ENCODE data around the gene ARHGAP10. TPM values are rescaled to one million over a fixed set of nuclear protein-coding genes. Genes with fewer than 3 reads are reported as not detected.

ARHGAP10 gene
- total RNA-seq, 3 donors from 2014 or later (not counting 1 experiment from before 2014, with no cell fraction given): 13.9 to 28.7 (median 23.2) TPM

DNA sequence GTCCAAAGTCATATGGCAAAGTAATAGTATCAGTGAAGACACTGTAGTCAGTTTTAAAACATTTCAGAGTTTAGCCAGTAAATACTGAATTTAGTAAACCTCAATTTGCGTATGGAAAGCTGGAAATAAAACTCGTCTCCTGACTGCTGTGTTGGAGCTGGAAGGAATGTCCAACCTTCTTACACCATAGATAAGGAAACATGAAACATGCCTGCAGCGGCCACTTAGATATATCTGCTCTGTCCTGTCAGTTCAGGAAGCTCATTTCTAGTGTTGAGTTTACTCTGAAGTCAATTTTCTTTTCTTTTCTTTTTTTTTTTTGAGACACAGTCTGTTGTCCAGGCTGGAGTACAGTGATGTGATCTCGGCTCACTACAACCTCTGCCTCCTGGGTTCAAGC is 21.2 kb downstream of the ARHGAP10 start:
- no peaks in the 10 kb centered on the region for H3K27me3 Mint-ChIP-seq (ENCODE audit: low read depth in 2 of 2)
- no peak overlapping the region for H3K4me3 Mint-ChIP-seq
- Histone ChIP-seq H3K27me3 (ENCODE audit: control insufficient read depth, insufficient read depth, low read length) (no peaks in the 10 kb centered on the region), H3K4me1 (ENCODE audit: control insufficient read depth, insufficient read depth, low read length) (no peaks in the 10 kb centered on the region), H3K27ac (ENCODE audit: low read length) (no peak overlapping the region), H3K36me3 (ENCODE audit: control insufficient read depth, insufficient read depth, low read length) (no peaks in the 10 kb centered on the region), H3K9me3 (ENCODE audit: control insufficient read depth, insufficient read depth, low read length) (no peaks in the 10 kb centered on the region), H3K4me3 (ENCODE audit: low read length) (no peak overlapping the region)
- no peak for TF ChIP-seq CTCF (IDR thresholded peaks at IDR 0.05)
- no peaks in the 10 kb centered on the region for H3K9me3 Mint-ChIP-seq
- H3K27ac Mint-ChIP-seq: no peak overlapping the region
- H3K36me3 Mint-ChIP-seq: no peaks in the 10 kb centered on the region
- peaks cover 21 to 35% of the 10 kb centered on the region in 2 donors for H3K4me1 Mint-ChIP-seq
- 100% methylated on average over 4 of the region's 4 CpGs for WGBS (ENCODE audit: insufficient coverage)
- ATAC-seq (no peak), DNase-seq (no peak)
- intact Hi-C loops (cut with micrococcal nuclease): no loop called here

DNA sequence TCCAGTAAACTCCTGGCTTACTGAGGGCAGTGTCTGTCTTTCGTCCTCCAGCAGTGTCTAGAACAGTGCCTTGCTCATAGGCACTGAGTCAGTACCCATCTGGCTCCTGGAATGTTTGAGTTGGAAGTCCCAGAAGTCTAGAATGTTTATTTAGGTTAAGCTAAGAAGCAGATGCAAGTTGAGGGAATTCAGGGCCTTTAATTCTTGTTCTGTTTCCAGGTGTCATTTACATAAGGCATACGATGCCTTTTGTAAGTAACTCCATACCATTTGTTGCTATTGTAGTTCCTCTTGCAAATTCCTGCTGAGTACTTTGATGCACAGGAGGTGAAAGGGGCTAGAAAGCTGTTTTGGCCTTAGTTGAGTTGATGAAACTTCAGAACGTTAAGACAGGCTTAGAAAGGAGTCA is 22.2 kb downstream of the ARHGAP10 start:
- TF ChIP-seq CTCF (IDR thresholded peaks at IDR 0.05): no peak
- Histone ChIP-seq H3K27ac (ENCODE audit: low read length) (no peak overlapping the region), H3K36me3 (ENCODE audit: control insufficient read depth, insufficient read depth, low read length) (no peaks in the 10 kb centered on the region), H3K4me3 (ENCODE audit: low read length) (no peak overlapping the region), H3K27me3 (ENCODE audit: control insufficient read depth, insufficient read depth, low read length) (no peaks in the 10 kb centered on the region), H3K9me3 (ENCODE audit: control insufficient read depth, insufficient read depth, low read length) (no peaks in the 10 kb centered on the region), H3K4me1 (ENCODE audit: control insufficient read depth, insufficient read depth, low read length) (no peaks in the 10 kb centered on the region)
- no peak overlapping the region for H3K4me3 Mint-ChIP-seq
- no peaks in the 10 kb centered on the region for H3K36me3 Mint-ChIP-seq
- no peaks in the 10 kb centered on the region for H3K9me3 Mint-ChIP-seq
- no peak overlapping the region for H3K27ac Mint-ChIP-seq
- intact Hi-C loops (cut with micrococcal nuclease): no loop called here
- ATAC-seq (no peak), DNase-seq (no peak)
- no peaks in the 10 kb centered on the region for H3K27me3 Mint-ChIP-seq (ENCODE audit: low read depth in 2 of 2)
- WGBS (ENCODE audit: insufficient coverage): 94% methylated on average over 3 of the region's 3 CpGs
- peaks cover 16 to 30% of the 10 kb centered on the region in 2 donors for H3K4me1 Mint-ChIP-seq

GRCh38 chr4:147755561-147756295 is 23.8 kb downstream of the ARHGAP10 start:
- H3K27me3 Mint-ChIP-seq (ENCODE audit: low read depth in 2 of 2): no peaks in the 10 kb centered on the region
- intact Hi-C loops (cut with micrococcal nuclease): no loop called here
- no peaks in the 10 kb centered on the region for H3K9me3 Mint-ChIP-seq
- 71% methylated on average over 2 of the region's 3 CpGs for WGBS (ENCODE audit: insufficient coverage)
- no peak overlapping the region for H3K4me3 Mint-ChIP-seq
- no peaks in the 10 kb centered on the region for H3K9me3 ChIP-seq (ENCODE audit: control insufficient read depth, insufficient read depth, low read length)
- no peak overlapping the region for H3K4me3 ChIP-seq (ENCODE audit: low read length)
- H3K36me3 Mint-ChIP-seq: no peaks in the 10 kb centered on the region
- TF ChIP-seq CTCF (IDR thresholded peaks at IDR 0.05): no peak
- H3K27me3 ChIP-seq (ENCODE audit: control insufficient read depth, insufficient read depth, low read length): no peaks in the 10 kb centered on the region
- H3K27ac Mint-ChIP-seq: no peak overlapping the region
- peaks cover 24 to 33% of the 10 kb centered on the region in 2 donors for H3K4me1 Mint-ChIP-seq
- no peaks in the 10 kb centered on the region for H3K4me1 ChIP-seq (ENCODE audit: control insufficient read depth, insufficient read depth, low read length)
- no peak overlapping the region for H3K27ac ChIP-seq (ENCODE audit: low read length)
- ATAC-seq (no peak), DNase-seq (no peak)
- no peaks in the 10 kb centered on the region for H3K36me3 ChIP-seq (ENCODE audit: control insufficient read depth, insufficient read depth, low read length)

GRCh38 chr4:147756417-147756816 is 24.5 kb downstream of the ARHGAP10 start:
- intact Hi-C loops (cut with micrococcal nuclease): no loop called here
- no peak for TF ChIP-seq CTCF (IDR thresholded peaks at IDR 0.05)
- H3K27me3 Mint-ChIP-seq (ENCODE audit: low read depth in 2 of 2): no peaks in the 10 kb centered on the region
- H3K9me3 ChIP-seq (ENCODE audit: control insufficient read depth, insufficient read depth, low read length): no peaks in the 10 kb centered on the region
- H3K4me3 Mint-ChIP-seq: no peak overlapping the region
- no peaks in the 10 kb centered on the region for H3K27me3 ChIP-seq (ENCODE audit: control insufficient read depth, insufficient read depth, low read length)
- no peaks in the 10 kb centered on the region for H3K36me3 ChIP-seq (ENCODE audit: control insufficient read depth, insufficient read depth, low read length)
- ATAC-seq (no peak), DNase-seq (no peak)
- no peaks in the 10 kb centered on the region for H3K4me1 ChIP-seq (ENCODE audit: control insufficient read depth, insufficient read depth, low read length)
- H3K27ac ChIP-seq (ENCODE audit: low read length): no peak overlapping the region
- H3K36me3 Mint-ChIP-seq: no peaks in the 10 kb centered on the region
- H3K4me3 ChIP-seq (ENCODE audit: low read length): no peak overlapping the region
- WGBS (ENCODE audit: insufficient coverage): 100% methylated on average over 1 of the region's 1 CpG
- H3K9me3 Mint-ChIP-seq: no peaks in the 10 kb centered on the region
- H3K4me1 Mint-ChIP-seq: peaks cover 31 to 40% of the 10 kb centered on the region in 2 donors
- H3K27ac Mint-ChIP-seq: no peak overlapping the region
